Stomach (tissue), 4 donors: ENCODE data around the gene PXMP2.

Experiments used
- POLR2A ChIP-seq, 4 donors: fragments of 450-650 bp; IDR thresholded peaks; one replicate each; pipeline ENCODE4 v1.6.1; 2016; ENCODE audit warnings: antibody characterized with exemption in 4 of 4, control low read depth in 2 of 4, mild to moderate bottlenecking in 1 of 4, moderate library complexity in 1 of 4
- POLR2AphosphoS5 ChIP-seq, 3 donors: sonication (generic); formaldehyde crosslinking; IDR thresholded peaks; one replicate each; pipeline ENCODE4 v1.6.1; 2016; ENCODE audit warnings: antibody characterized with exemption in 3 of 3
- TF ChIP-seq, protein P1 (sequence below), 7 experiments: fragments of 450-650 bp in 4 of 7; fragments of 200-600 bp in 3 of 7; sonication (generic) in 3 of 7; IDR thresholded peaks; one replicate each; pipeline ENCODE4 v1.5.1; 2016 to 2019; ENCODE audit warnings: antibody characterized with exemption in 7 of 7, control low read depth in 2 of 7, mild to moderate bottlenecking in 1 of 7

GRCh38 chr12:132661972-132662371 lies 25.4 kb upstream of the PXMP2 start:
- TF ChIP-seq POLR2AphosphoS5 (IDR thresholded peaks at IDR 0.05) (no peak), POLR2A (IDR thresholded peaks at IDR 0.05) (no peak)
- TF ChIP-seq, protein P1, sequence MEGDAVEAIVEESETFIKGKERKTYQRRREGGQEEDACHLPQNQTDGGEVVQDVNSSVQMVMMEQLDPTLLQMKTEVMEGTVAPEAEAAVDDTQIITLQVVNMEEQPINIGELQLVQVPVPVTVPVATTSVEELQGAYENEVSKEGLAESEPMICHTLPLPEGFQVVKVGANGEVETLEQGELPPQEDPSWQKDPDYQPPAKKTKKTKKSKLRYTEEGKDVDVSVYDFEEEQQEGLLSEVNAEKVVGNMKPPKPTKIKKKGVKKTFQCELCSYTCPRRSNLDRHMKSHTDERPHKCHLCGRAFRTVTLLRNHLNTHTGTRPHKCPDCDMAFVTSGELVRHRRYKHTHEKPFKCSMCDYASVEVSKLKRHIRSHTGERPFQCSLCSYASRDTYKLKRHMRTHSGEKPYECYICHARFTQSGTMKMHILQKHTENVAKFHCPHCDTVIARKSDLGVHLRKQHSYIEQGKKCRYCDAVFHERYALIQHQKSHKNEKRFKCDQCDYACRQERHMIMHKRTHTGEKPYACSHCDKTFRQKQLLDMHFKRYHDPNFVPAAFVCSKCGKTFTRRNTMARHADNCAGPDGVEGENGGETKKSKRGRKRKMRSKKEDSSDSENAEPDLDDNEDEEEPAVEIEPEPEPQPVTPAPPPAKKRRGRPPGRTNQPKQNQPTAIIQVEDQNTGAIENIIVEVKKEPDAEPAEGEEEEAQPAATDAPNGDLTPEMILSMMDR (IDR thresholded peaks at IDR 0.05): no peak
